Activated CD4-positive, alpha-beta T cell treated with anti-CD3 and anti-CD28 coated beads, Interleukin-2, Interleukin-6, amounts not matched to agents 100 ng/mL and 50 ng/mL, durations not matched to agents 16 hours and 8 hours (primary cell): ENCODE data around the gene CCDC190.
A peak's percentile ranks its signal among the peaks of the same experiment; 100 is the strongest.
"Not testable (repeated sequence)": the region's sequence is repeated elsewhere in the genome, so short reads cannot be mapped to it uniquely, and the experiment has no call there.

ENCODE experiments used
- DNase-seq: peaks from one replicate; pipeline ENCODE4 v3.0.0-alpha.2; 2020

Gene CCDC190

GRCh38 chr1:162861101-162861500, at the start of gene CCDC190:
TSS of gene CCDC190 (minus strand) at chr1:162861175. CDS start at chr1:162859646, 1,529 bp downstream.
- no peak for DNase-seq

- DNase-seq = no peak
Measured at GRCh38 chr1:162910161-162910560, 49.2 kb upstream of the CCDC190 start.

- no peak for DNase-seq
Measured at GRCh38 chr1:162908780-162909179, 47.8 kb upstream of the CCDC190 start.

- no peak for DNase-seq
Measured at GRCh38 chr1:162908236-162908635, 47.3 kb upstream of the CCDC190 start.

- no peak for DNase-seq
Measured at GRCh38 chr1:162906485-162906884, 45.5 kb upstream of the CCDC190 start.

- DNase-seq = no peak
Measured at GRCh38 chr1:162905174-162906158, 44.5 kb upstream of the CCDC190 start.

- DNase-seq = no peak
Measured at GRCh38 chr1:162904579-162904978, 43.6 kb upstream of the CCDC190 start.

- no peak for DNase-seq
Measured at GRCh38 chr1:162904023-162904422, 43.0 kb upstream of the CCDC190 start.

- DNase-seq = no peak
Measured at GRCh38 chr1:162903246-162903645, 42.3 kb upstream of the CCDC190 start.

GRCh38 chr1:162902416-162902815, 41.4 kb upstream of the CCDC190 start:
- DNase-seq = no peak

- DNase-seq = no peak
Measured at GRCh38 chr1:162901243-162901642, 40.3 kb upstream of the CCDC190 start.

- no peak for DNase-seq
Measured at GRCh38 chr1:162899422-162900146, 38.6 kb upstream of the CCDC190 start.

- DNase-seq = no peak
Measured at GRCh38 chr1:162893612-162893908, 32.6 kb upstream of the CCDC190 start.

GRCh38 chr1:162892906-162893611, 32.1 kb upstream of the CCDC190 start:
- DNase-seq = no peak

- no peak for DNase-seq
Measured at GRCh38 chr1:162889989-162890388, 29.0 kb upstream of the CCDC190 start.

GRCh38 chr1:162886705-162887104, 25.7 kb upstream of the CCDC190 start:
- DNase-seq = no peak

- no peak for DNase-seq
Measured at GRCh38 chr1:162885265-162885664, 24.3 kb upstream of the CCDC190 start.

GRCh38 chr1:162884831-162885230, 23.9 kb upstream of the CCDC190 start:
- no peak for DNase-seq

- no peak for DNase-seq
Measured at GRCh38 chr1:162882248-162882674, 21.3 kb upstream of the CCDC190 start.

GRCh38 chr1:162881590-162881989, 20.6 kb upstream of the CCDC190 start:
- DNase-seq = no peak

GRCh38 chr1:162880617-162881016, 19.6 kb upstream of the CCDC190 start:
- DNase-seq = not testable (repeated sequence)

GRCh38 chr1:162878000-162878596, 17.1 kb upstream of the CCDC190 start:
- DNase-seq = peak; percentile 47

- DNase-seq = no peak
Measured at GRCh38 chr1:162877412-162877811, 16.4 kb upstream of the CCDC190 start.
